HepG2 (cell line): ENCODE results near the gene NDE1. TPM values are rescaled to one million over a fixed set of nuclear protein-coding genes. Genes with fewer than 3 reads are reported as not detected.

Source experiments
- BCL3 ChIP-seq: sonication (generic); formaldehyde crosslinking; IDR thresholded peaks from 2 replicates; pipeline ENCODE4 v1.5.1; 2020; ENCODE audit warnings: mild to moderate bottlenecking, missing genetic modification reagents, moderate library complexity
- GTF3A ChIP-seq: sonication (generic); formaldehyde crosslinking; conservative IDR thresholded peaks from 2 replicates; pipeline ENCODE4 v1.4.0; 2020; ENCODE audit warnings: mild to moderate bottlenecking, missing genetic modification reagents
- RXRA ChIP-seq: sonication (generic); formaldehyde crosslinking; IDR thresholded peaks from 2 replicates; pipeline ENCODE4 v1.5.1; 2020; ENCODE audit warnings: missing genetic modification reagents
- STAG1 ChIP-seq: sonication (generic); formaldehyde crosslinking; IDR thresholded peaks from 2 replicates; pipeline ENCODE4 v1.4.0; 2020; ENCODE audit warnings: missing genetic modification reagents
- ZFP37 ChIP-seq: sonication (generic); formaldehyde crosslinking; IDR thresholded peaks from 2 replicates; pipeline ENCODE4 v1.4.0; 2020; ENCODE audit warnings: missing genetic modification reagents, borderline replicate concordance
- ZNF121 ChIP-seq: sonication (generic); formaldehyde crosslinking; IDR thresholded peaks from 2 replicates; pipeline ENCODE4 v1.5.0; 2020; ENCODE audit warnings: mild to moderate bottlenecking, missing genetic modification reagents
- ZNF230 ChIP-seq: sonication (generic); formaldehyde crosslinking; IDR thresholded peaks from 2 replicates; pipeline ENCODE4 v1.4.0; 2020; ENCODE audit warnings: mild to moderate bottlenecking, missing genetic modification reagents
- ZNF646 ChIP-seq: sonication (generic); formaldehyde crosslinking; IDR thresholded peaks from 2 replicates; pipeline ENCODE4 v1.9.0; 2021; ENCODE audit warnings: mild to moderate bottlenecking, missing genetic modification reagents
- ZNF772 ChIP-seq: sonication (generic); formaldehyde crosslinking; IDR thresholded peaks from 2 replicates; pipeline ENCODE4 v1.5.0; 2020; ENCODE audit warnings: mild to moderate bottlenecking, missing genetic modification reagents
- ZNF839 ChIP-seq: sonication (generic); formaldehyde crosslinking; IDR thresholded peaks from 2 replicates; pipeline ENCODE4 v1.4.0; 2020; ENCODE audit warnings: missing genetic modification reagents, mild to moderate bottlenecking, borderline replicate concordance
- polyA plus RNA-seq, 8 experiments: library from polyadenylated mRNA; depleted of rRNA in 3 of 8; stranded (reverse) in 7 of 8; unstranded in 1 of 8; fragments of >200 nt; fragmentation: Illumina TruSeq in 4 of 8; extraction: Trizol in 4 of 8; gene quantifications; 2 replicates each; pipeline versions ENCODE4 v1.2.1 to v1.2.3, GENCODE V29; 2011 to 2016; ENCODE audit warnings: low read depth in 4 of 8, missing spikeins in 1 of 8, mixed read lengths in 1 of 8; ENCODE audit not compliant: insufficient read depth in 1 of 8
- total RNA-seq, 5 experiments: library from RNA; depleted of rRNA; stranded (reverse); fragments of >200 nt; fragmentation: Illumina TruSeq; extraction: Trizol; gene quantifications; 2 replicates each; pipeline ENCODE4 v1.2.3, GENCODE V29; 2016; ENCODE audit warnings: low read depth in 1 of 5
- TF ChIP-seq, protein P1 (sequence below): sonication (generic); formaldehyde crosslinking; IDR thresholded peaks from 2 replicates; pipeline ENCODE4 v1.5.0; 2020; ENCODE audit warnings: missing genetic modification reagents
- TF ChIP-seq, protein P2 (sequence below): sonication (generic); formaldehyde crosslinking; IDR thresholded peaks from 2 replicates; pipeline ENCODE4 v1.4.0; 2020; ENCODE audit warnings: missing genetic modification reagents
- TF ChIP-seq, protein P3 (sequence below): sonication (generic); formaldehyde crosslinking; IDR thresholded peaks from 2 replicates; pipeline ENCODE4 v1.5.1; 2020; ENCODE audit warnings: mild to moderate bottlenecking, missing genetic modification reagents, moderate library complexity

The NDE1 gene
- total and polyA plus RNA-seq, 2 of the 13 experiments (the other 11 are each of a cell fraction or from before 2014, with no cell fraction given): 40.9 to 72.5 TPM

GRCh38 chr16:15672514-15673167, 22.6 kb downstream of the NDE1 start (continued):
- TF ChIP-seq ZNF121 (CRISPR knock-in tag) (peak; percentile 63; the same call in 1 of the 2 replicates), ZNF646 (peak; percentile 33; the same call in 1 of the 2 replicates), RXRA (peak; percentile 96), GTF3A (peak; percentile 89), ZFP37 (CRISPR knock-in tag) (peak; percentile 98), BCL3 (CRISPR knock-in tag) (no peak), ZNF839 (no peak), STAG1 (CRISPR knock-in tag) (peak; percentile 41), ZNF772 (CRISPR knock-in tag) (peak; percentile 88; the same call in 1 of the 2 replicates), ZNF230 (CRISPR knock-in tag) (peak; percentile 95; the same call in 1 of the 2 replicates)
- TF ChIP-seq, protein P1, sequence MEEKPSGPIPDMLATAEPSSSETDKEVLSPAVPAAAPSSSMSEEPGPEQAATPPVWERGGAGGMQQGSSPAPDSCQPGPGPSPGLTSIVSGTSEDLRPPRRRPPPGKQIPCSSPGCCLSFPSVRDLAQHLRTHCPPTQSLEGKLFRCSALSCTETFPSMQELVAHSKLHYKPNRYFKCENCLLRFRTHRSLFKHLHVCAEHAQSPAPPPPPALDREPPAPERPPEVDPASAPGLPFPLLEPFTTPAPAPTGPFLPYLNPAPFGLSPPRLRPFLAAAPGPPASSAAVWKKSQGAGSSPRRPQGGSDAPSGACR (CRISPR knock-in tag): peak; percentile 77
- TF ChIP-seq, protein P2, sequence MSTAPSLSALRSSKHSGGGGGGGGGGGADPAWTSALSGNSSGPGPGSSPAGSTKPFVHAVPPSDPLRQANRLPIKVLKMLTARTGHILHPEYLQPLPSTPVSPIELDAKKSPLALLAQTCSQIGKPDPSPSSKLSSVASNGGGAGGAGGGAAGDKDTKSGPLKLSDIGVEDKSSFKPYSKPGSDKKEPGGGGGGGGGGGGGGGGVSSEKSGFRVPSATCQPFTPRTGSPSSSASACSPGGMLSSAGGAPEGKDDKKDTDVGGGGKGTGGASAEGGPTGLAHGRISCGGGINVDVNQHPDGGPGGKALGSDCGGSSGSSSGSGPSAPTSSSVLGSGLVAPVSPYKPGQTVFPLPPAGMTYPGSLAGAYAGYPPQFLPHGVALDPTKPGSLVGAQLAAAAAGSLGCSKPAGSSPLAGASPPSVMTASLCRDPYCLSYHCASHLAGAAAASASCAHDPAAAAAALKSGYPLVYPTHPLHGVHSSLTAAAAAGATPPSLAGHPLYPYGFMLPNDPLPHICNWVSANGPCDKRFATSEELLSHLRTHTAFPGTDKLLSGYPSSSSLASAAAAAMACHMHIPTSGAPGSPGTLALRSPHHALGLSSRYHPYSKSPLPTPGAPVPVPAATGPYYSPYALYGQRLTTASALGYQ: peak; percentile 98
- TF ChIP-seq, protein P3, sequence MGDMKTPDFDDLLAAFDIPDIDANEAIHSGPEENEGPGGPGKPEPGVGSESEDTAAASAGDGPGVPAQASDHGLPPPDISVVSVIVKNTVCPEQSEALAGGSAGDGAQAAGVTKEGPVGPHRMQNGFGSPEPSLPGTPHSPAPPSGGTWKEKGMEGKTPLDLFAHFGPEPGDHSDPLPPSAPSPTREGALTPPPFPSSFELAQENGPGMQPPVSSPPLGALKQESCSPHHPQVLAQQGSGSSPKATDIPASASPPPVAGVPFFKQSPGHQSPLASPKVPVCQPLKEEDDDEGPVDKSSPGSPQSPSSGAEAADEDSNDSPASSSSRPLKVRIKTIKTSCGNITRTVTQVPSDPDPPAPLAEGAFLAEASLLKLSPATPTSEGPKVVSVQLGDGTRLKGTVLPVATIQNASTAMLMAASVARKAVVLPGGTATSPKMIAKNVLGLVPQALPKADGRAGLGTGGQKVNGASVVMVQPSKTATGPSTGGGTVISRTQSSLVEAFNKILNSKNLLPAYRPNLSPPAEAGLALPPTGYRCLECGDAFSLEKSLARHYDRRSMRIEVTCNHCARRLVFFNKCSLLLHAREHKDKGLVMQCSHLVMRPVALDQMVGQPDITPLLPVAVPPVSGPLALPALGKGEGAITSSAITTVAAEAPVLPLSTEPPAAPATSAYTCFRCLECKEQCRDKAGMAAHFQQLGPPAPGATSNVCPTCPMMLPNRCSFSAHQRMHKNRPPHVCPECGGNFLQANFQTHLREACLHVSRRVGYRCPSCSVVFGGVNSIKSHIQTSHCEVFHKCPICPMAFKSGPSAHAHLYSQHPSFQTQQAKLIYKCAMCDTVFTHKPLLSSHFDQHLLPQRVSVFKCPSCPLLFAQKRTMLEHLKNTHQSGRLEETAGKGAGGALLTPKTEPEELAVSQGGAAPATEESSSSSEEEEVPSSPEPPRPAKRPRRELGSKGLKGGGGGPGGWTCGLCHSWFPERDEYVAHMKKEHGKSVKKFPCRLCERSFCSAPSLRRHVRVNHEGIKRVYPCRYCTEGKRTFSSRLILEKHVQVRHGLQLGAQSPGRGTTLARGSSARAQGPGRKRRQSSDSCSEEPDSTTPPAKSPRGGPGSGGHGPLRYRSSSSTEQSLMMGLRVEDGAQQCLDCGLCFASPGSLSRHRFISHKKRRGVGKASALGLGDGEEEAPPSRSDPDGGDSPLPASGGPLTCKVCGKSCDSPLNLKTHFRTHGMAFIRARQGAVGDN (CRISPR knock-in tag): peak; percentile 96
